Keratinocyte (primary cell): ENCODE data around the gene FBLN7.

Source experiments
- CTCF ChIP-seq, 3 experiments: IDR thresholded peaks in 1 of 3; conservative IDR thresholded peaks in 1 of 3; optimal IDR thresholded peaks in 1 of 3; 2 replicates in 2 of 3; 3 replicates in 1 of 3; pipeline versions ENCODE3 to v1.5.1; 2011; ENCODE audit warnings: low read length in 3 of 3, mild to moderate bottlenecking in 3 of 3, moderate library complexity in 2 of 3, control low read depth in 1 of 3, inconsistent platforms in 1 of 3; ENCODE audit not compliant: insufficient read depth in 2 of 3; ENCODE audit errors: extremely low read depth in 1 of 3
- EZH2 ChIP-seq: IDR thresholded peaks from one replicate; pipeline ENCODE4 v1.6.1; 2012; ENCODE audit warnings: inconsistent platforms, mild to moderate bottlenecking, low read length, moderate library complexity

- TF ChIP-seq CTCF (optimal IDR thresholded peaks at IDR 0.05 in 1 of 3, IDR thresholded peaks at IDR 0.05 in 1 of 3, conservative IDR thresholded peaks at IDR 0.05 in 1 of 3; ENCODE audit: extremely low read depth in 1 of 3, insufficient read depth in 2 of 3, low read length in 3 of 3) (no peak), EZH2 (no peak)
Observed at GRCh38 chr2:112220186-112220585, 82.0 kb downstream of the FBLN7 start.
